ENCODE data around the gene ARHGAP26.
"Not testable (repeated sequence)": the region's sequence is repeated elsewhere in the genome, so short reads cannot be mapped to it uniquely, and the experiment has no call there.

The ARHGAP26 gene

DNA sequence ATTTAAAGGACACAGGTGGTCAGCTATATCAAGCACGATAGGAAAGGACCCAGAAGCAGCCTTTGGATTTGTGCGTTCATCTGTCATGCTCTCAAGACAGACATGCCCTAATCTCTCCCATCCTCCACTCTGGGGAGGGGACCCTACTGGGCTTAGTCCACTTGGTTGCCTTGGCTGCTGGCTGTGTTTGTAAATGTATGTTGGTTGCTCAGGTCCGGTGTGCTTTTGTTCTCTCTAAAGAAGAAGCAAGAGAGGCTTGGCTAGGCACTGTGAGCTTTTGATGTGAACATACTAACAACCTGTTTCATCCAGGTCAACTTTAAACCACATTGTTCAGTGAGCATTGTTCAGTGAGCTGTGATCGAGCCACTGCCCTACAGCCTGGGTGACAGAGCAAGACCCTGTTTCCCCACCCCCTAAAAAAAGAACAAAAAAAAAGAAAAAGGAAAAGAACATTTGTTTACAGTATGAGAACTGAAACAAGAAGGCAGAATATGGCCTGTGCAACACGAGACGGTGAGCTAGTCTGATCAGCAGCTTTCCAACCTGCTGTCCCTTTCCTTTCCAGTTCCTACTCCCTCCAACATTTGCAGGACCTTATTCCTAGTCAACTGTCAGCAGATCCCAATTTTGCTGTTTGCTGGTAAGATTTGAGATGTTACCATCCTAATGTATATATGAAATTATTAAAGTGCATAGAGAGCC lies 228.3 kb downstream of the ARHGAP26 start:
- no peak for ATAC-seq

DNA sequence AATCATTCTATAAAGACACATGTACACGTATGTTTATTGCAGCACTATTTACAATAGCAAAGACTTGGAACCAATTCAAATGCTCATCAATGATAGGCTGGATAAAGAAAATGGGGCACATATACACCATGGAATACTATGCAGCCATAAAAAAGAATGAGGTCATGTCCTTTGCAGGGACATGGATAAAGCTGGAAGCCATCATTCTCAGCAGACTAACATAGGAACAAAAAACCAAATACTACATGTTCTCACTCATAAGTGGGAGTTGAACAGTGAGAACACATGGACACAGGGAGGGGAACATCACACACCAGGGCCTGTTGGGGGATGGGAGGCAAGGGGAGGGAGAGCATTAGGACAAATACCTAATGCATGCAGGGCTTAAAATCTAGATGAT lies 230.4 kb downstream of the ARHGAP26 start:
- ATAC-seq, result not testable (repeated sequence)

DNA sequence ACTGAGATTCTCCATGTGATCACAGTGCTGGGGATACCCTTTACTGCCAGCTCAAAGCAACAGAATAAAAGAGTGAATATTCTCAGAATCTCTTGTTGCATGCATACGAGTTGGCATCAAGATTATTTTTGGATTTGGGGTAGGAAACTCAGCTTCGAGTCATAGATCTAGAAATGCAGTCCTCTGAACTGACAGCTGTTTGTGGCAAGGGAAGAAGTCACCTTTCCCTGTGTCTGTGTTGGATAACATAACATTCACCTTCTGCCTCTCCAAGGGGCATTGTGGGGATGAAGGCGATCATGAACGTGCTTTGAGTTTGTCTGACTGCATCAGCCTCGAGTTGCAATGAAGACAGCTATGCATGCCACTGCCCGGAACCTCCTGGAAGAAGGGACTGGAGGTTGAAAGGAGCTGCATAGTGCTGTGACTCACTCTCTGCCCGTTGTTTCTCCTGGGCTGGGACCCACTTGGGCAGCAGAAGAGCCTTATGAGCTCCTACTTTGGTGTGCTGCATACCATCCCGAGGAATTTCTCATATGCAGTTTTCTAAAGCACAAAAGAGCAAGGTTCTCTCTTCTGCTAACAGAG lies 231.7 kb downstream of the ARHGAP26 start:
- ATAC-seq, result no peak

- peak; percentile 82 to 91 for ATAC-seq
Measured at GRCh38 chr5:143002459-143003327, 232.5 kb downstream of the ARHGAP26 start.

DNA sequence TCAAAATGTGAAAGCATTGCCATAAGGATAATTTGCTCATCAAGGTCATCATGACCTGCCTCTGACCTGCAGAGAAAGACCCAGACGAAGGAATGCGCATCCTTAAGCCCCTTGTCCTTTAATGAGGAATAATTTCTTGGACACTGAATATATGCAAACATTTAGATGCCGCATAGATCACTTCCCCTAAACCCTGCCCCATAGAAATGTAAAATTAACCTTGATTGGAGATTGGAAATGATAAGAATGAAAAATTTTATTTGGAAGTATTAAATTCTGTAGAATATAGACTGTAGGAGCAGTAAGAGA lies 233.1 kb downstream of the ARHGAP26 start:
- ATAC-seq, result no peak

GRCh38 chr5:143004361-143005145 lies 234.4 kb downstream of the ARHGAP26 start:
- no peak for ATAC-seq

GRCh38 chr5:143006501-143006900 lies 236.3 kb downstream of the ARHGAP26 start:
- ATAC-seq, result no peak

GRCh38 chr5:143008032-143008431 lies 237.9 kb downstream of the ARHGAP26 start:
- ATAC-seq, result no peak

DNA sequence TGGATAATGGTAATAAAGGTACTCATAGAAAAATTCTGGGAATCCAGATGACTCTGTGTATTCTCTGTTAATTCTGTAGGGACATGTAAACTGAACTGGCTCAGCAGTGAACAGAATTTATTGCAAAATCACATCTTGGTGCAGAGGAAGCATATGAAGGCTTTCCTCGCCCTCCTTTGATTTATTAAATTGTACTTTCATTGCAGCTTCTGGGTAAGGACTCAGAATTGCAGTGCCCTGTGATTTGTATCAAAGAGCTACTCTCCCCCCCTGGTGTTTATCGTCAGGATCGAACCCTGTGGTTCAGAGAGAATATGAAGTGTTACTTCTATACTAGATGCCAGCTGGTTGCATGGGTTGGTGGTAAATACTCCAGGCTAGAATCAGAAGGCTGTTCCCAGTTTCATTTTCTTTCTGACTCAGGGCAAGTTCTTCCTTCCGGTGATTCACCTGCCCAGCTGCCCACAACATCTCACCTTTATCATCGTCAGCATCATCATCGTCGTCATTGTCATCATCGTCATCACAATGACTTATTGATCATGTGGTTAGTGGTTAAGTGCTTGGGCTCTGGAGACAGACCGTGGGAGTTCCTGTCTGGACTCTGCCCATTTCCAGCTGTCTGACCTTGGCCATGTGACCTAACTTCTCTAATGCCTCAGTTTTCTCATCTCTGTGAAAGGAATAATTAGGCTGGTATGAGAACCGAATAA lies 238.8 kb downstream of the ARHGAP26 start:
- peak; percentile 90 to 91 for ATAC-seq

DNA sequence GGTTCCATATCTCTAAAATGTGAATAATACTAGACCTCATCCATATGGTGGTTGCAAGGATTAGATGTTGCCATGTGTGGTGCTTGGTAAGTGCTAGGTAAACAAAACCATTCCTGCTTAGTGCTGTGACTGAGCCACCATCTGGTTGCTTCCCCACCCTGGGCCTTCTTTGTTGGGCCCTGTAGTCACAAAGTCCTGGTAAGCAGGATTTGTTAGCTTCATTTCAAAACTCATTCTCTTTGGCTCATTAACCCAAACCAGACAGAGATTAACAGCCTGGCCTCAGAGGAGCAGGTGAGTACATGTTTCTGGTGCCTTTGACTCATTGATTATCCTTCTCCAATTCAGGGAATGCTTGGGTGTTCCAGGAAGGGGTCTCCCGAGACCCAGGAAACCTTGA lies 240.2 kb downstream of the ARHGAP26 start:
- ATAC-seq, result no peak

DNA sequence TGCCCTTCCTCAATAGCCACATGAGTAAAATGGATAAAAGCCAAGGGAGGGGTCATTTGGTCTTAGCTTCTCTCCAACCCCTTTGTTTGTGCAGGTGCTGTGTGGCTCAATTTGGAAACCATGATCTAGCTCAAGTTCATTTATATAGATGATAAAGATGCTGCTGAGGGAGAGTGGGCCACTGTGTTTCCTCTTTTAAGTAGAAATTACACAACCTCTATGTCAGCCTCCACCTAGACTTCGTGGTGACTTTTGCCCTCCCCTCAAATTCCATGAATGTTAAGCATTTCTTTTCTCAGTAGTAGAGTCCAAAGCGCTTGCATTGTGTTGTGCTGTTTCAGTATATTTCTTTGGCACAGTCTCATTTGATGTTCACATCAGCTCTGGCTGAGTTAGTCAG lies 241.4 kb downstream of the ARHGAP26 start:
- peak in 1 of 2 donors; percentile 6 for ATAC-seq

- no peak for ATAC-seq
Measured at GRCh38 chr5:143013176-143013891, 243.2 kb downstream of the ARHGAP26 start.

DNA sequence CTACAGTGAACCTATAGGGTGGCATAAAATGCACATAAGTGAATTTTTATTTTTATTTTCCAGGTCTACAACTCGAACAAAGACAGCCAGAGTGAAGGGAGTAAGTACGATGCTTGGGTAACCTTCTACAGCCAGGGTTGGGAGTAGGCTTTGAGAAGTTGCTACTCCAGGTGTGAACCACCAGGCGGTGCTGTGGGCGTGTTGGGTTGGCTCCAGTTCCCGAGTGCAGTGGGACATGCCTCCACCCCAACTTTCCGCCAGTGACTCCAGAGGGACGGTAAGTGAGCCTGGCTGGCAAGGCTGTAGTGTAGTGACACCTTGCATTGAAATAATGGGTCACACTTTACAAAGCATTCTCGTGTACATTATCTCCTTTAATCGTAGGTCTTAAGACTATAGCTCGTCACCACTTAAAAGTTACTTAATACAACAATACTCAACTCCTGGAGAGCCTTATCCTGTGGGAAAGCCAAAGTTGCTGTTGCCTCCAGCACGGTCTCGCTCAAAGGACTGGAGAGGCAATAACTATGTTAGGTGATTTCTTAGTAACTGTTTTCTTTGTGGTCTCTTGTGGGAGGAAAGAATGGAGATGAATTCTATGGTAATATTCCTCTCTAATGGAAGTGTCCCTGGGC lies 244.0 kb downstream of the ARHGAP26 start:
- no peak for ATAC-seq

- no peak for ATAC-seq
Measured at GRCh38 chr5:143016777-143017516, 246.8 kb downstream of the ARHGAP26 start.

DNA sequence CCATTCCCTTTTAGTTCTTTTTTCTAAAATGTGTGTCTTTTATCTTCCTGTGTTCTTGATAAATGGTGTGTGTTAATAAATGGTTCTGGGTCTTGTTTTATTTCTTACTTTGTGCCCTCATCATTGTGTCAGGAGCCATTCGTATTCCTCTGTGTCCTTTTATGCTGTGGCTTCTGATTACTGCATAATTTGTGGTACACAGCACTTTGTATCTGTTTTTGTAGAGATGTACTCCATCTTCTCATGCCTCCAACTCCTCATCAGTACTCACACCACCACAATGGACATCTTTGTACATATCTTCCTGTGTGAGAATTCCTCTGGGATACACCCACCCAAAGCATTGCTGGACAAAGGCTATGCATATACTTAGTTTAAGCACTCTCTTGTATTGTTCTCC lies 247.4 kb downstream of the ARHGAP26 start:
- no peak for ATAC-seq

DNA sequence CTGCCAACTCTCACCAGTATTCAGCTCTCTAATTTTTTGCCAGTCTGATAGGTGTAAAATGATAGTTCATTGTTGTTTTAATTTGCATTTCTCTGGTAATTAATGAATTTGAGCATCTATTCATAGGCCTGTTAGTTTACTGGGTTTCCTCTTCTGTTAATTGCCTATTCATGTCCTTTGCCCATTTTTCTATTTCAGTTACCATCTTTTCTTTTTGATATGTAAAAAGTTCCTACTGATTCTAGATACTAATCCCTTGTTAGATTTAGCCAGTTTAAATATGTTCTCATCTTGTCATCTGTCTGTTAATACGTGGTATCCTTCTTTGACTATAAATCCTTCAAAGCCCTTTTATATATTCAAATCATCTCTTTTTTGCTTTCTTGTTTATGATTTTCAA lies 247.8 kb downstream of the ARHGAP26 start:
- no peak for ATAC-seq

DNA sequence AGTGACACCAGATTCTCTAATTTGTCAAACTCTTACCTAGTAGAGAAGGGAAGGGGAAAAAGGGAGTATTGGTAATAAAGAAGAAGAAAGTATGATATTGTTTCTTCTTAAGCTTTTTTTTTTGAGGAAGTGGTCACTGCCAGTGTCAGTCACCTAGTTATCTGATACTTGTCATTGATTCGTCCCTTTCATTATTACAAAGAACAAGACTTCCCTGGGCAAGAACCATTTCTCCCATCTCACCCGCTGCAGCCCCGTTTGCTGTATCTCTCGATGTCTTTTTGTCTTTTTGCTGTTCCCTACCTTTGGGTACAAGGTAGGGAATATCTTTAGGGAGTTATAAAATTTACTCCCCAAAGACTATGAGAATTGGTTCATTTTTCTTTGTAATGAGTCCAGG lies 249.0 kb downstream of the ARHGAP26 start:
- no peak for ATAC-seq

- ATAC-seq, result peak; percentile 86 to 91
Measured at GRCh38 chr5:143019614-143020515, 249.7 kb downstream of the ARHGAP26 start.

DNA sequence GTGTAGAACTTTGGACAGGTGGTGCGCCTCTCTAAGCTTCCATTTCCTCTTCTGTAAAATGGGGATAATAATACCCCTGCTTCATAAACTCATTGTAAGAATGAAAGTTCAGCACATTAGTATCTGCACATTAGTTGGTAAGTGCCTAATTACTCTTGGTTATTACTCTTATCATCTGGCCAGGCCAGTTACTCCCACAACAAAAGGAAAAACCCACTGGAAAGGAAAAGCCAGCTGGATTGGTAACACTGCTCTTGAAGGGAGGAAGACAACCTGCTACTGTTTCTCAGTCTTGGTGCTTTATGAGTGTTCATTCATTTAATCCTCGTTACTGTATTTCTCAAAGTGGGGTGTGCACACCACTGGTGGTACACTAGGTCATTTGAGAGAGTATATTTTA lies 251.4 kb downstream of the ARHGAP26 start:
- ATAC-seq, result no peak
